PFSK-1 (cell line): ENCODE results near the gene KIF26A.

Experiments
- FOXP2 ChIP-seq: optimal IDR thresholded peaks from 2 replicates; pipeline ENCODE3; 2011; ENCODE audit warnings: borderline replicate concordance, control low read depth, inconsistent platforms; ENCODE audit not compliant: insufficient read depth; ENCODE audit errors: extremely low read length, extremely low read depth
- POLR2AphosphoS5 ChIP-seq: IDR thresholded peaks from 2 replicates; pipeline ENCODE4 v1.6.1; 2012; ENCODE audit warnings: low read depth, mild to moderate bottlenecking, control low read depth, low read length, moderate library complexity
- SIN3A ChIP-seq: IDR thresholded peaks from 2 replicates; pipeline ENCODE4 v1.6.1; 2012; ENCODE audit warnings: mild to moderate bottlenecking, low read length, moderate library complexity, borderline replicate concordance; ENCODE audit not compliant: insufficient read depth
- TAF1 ChIP-seq: IDR thresholded peaks from 2 replicates; pipeline ENCODE4 v1.6.1; 2012; ENCODE audit warnings: low read length, control low read depth, borderline replicate concordance; ENCODE audit not compliant: insufficient read depth
- TF ChIP-seq, protein P1 (sequence below), 2 experiments: IDR thresholded peaks; 2 replicates each; pipeline versions ENCODE4 v1.6.1 to v1.8.0; 2011 to 2012; ENCODE audit warnings: low read depth in 2 of 2, low read length in 2 of 2, control low read depth in 1 of 2, inconsistent platforms in 1 of 2, mild to moderate bottlenecking in 1 of 2, moderate library complexity in 1 of 2; ENCODE audit not compliant: insufficient read depth in 1 of 2

KIF26A gene

DNA sequence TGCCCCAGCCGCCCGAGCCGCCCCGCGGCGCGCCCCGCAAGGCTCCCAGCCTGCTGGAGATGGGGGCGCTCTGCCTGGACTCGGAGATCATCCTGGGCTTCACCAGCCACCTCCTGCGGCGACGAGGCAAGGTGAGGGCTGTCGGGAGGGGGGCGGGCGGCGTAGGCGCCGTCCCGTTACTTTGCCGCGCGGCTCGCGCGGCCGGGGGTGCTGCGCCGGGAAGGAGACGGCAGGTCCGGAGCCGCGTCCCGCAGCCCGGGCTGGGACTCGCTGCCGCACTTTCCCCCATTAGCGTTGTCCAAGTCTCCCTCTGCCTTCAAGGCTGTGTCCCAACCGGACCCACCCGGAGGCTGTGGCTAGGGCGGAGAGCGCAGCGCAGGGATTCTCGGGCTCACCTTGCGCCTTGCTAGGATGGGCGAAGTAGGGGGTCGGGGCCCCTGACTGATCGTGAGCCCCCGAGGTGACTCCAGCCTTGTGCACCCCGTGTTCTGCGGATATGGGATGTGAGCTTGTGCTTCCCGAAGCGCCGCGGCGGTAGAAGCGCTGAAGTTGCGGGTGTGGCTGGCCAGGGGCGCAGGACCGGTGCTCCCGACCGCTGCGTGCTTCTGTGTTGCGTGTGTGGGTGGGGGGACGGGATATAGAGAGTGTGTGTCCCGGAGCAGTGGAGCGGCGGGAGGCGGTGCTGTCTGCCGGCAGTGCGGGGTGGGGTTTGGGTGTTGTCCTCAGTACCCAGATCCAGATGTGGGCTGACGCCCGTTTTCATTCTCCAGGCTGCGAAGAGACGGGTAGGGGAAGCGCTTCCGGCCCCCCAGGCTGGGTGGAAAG lies 1.7 kb upstream of the KIF26A start:
- no peak for TF ChIP-seq SIN3A
- TF ChIP-seq, protein P1, sequence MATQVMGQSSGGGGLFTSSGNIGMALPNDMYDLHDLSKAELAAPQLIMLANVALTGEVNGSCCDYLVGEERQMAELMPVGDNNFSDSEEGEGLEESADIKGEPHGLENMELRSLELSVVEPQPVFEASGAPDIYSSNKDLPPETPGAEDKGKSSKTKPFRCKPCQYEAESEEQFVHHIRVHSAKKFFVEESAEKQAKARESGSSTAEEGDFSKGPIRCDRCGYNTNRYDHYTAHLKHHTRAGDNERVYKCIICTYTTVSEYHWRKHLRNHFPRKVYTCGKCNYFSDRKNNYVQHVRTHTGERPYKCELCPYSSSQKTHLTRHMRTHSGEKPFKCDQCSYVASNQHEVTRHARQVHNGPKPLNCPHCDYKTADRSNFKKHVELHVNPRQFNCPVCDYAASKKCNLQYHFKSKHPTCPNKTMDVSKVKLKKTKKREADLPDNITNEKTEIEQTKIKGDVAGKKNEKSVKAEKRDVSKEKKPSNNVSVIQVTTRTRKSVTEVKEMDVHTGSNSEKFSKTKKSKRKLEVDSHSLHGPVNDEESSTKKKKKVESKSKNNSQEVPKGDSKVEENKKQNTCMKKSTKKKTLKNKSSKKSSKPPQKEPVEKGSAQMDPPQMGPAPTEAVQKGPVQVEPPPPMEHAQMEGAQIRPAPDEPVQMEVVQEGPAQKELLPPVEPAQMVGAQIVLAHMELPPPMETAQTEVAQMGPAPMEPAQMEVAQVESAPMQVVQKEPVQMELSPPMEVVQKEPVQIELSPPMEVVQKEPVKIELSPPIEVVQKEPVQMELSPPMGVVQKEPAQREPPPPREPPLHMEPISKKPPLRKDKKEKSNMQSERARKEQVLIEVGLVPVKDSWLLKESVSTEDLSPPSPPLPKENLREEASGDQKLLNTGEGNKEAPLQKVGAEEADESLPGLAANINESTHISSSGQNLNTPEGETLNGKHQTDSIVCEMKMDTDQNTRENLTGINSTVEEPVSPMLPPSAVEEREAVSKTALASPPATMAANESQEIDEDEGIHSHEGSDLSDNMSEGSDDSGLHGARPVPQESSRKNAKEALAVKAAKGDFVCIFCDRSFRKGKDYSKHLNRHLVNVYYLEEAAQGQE (IDR thresholded peaks at IDR 0.05; ENCODE audit: insufficient read depth in 1 of 2, low read depth in 2 of 2, low read length in 2 of 2), result no peak
- TF ChIP-seq FOXP2, result no peak
- TF ChIP-seq POLR2AphosphoS5, result no peak
- no peak for TF ChIP-seq TAF1

DNA sequence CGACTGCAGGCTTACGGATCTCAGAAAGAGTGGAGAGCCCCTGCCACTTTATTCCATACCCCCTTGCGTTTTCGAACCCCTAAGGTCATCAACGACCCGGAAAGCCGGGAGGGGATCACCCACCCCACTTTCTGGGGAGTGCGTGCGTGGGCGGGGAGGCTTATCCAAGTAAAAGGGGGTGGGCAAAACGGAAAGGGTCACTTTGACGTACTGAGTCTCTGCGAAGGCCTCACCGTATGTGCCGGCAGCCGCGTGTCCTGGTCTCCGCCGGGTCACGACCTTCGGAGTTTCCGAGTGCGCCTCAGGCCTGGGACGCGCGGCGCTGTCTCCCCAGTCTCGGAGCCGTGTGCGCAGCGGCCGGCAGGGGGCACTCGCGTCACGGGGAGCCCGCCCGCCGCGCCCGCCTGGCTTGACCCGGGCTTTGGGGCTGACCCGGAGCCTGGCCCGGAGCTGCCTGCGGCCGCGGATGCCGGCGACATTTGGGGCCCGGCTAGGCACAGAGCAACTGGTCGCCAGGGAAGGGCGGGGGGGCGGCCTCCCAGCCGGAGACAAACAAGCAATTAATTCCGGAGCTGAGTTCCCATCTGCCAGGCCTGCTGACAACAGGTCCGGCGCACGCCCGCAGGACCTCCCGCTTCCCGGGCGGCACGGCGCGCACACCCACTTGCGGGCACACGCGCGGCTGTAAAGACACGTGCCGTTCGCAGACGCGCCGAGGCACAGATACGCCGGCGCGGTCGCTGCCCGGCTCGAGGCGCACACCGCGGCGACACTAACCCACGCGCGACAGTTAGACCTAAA lies 890 bp upstream of the KIF26A start:
- TF ChIP-seq SIN3A (peak; percentile 44; the same call in 1 of the 2 replicates), POLR2AphosphoS5 (no peak)

DNA sequence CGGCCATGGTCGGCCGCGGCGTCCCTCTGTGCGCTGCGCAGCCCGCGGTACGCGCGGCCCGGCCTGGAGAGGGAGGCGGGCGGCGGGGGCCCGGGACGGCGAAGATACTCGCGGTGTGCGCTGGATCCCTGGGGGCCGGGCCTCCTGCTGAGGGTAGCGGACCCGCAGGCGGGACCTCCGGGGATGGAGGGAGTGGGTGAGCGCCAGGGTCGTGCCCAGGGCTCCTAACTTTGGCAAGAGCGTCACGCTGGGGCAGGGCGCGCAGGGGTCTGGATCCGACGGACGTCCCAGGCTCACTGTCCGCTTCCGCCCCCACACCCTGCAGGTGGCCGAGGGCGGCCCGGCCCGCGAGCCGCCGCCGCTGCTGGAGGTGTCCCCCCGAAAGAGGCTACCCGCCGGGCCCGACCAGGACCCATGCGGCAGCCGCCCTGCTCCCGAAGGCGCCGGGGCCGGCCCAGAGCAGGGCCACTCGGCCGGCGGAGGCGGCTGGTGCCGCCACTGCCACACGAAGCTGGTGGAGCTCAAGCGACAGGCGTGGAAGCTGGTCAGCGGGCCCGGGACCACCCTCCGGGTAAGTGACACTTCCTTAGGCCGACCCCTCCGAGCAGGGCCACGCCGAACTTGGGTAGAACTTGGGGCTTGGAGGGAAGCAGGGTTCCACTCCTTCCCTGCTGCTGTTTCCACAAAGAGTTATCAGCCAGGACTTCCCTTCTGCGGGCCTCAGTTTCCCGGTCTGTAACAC lies 502 bp downstream of the KIF26A start:
- TF ChIP-seq SIN3A (no peak), FOXP2 (no peak), TAF1 (no peak), POLR2AphosphoS5 (no peak)
- TF ChIP-seq, protein P1 (IDR thresholded peaks at IDR 0.05; ENCODE audit: insufficient read depth in 1 of 2, low read depth in 2 of 2, low read length in 2 of 2), result no peak

DNA sequence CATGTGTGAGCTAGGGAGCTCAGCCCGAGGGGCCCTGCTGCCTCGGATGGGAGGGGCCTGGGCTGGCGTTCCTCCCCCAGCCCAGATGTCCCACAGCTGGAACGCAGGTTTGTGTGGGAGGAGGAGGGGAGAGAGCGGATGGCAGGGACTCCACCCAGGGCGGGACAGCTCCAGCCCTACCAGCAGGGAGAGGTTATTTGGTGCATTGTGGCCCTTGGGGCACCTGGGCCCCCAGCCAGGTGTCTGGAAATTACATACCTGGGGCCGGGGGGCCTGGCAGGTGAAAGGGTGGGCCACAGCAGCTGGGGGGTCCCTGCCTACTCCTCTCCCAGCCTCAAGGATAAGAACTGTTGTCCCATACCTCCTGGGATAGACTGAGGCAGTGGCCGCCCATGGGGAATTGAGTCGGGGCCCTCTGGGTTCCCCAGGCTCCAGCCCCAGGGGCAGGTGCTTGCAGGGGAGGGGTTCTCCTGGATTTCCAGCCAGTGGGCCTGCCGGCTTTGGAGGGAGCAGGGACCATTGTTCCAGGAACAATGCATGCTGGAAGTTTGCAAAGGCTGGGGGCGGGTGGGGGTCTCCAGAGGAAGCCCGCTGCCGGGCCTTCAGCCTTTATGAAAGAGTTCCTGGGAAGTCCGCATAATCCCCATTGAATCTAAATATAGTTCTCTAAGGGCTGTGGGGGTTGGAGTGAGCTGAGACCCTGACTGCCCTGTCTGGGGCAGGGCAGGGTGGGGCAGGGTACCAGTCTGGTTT lies 1.2 kb downstream of the KIF26A start:
- TF ChIP-seq SIN3A, result no peak; the same call in 1 of the 2 replicates
- TF ChIP-seq, protein P1 (IDR thresholded peaks at IDR 0.05; ENCODE audit: insufficient read depth in 1 of 2, low read depth in 2 of 2, low read length in 2 of 2), result no peak
- TF ChIP-seq TAF1, result no peak
- no peak for TF ChIP-seq POLR2AphosphoS5
- no peak for TF ChIP-seq FOXP2

DNA sequence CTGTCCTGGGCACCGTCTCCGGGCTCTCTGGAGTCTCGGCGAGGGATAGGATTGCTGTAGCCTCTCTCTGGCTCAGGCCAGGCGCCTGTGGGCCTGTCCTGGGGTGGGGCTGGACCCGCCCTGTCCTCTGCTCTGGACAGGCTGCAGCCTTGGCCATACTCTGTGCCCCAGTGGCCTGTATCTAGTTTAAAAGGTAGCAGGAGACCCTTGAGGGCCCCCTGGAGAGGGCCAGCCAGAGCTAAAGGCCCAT lies 1.8 kb downstream of the KIF26A start:
- TF ChIP-seq FOXP2 (no peak), TAF1 (no peak), POLR2AphosphoS5 (no peak), SIN3A (no peak)
- TF ChIP-seq, protein P1 (IDR thresholded peaks at IDR 0.05; ENCODE audit: insufficient read depth in 1 of 2, low read depth in 2 of 2, low read length in 2 of 2), result no peak
